Anterior cingulate cortex (tissue), 58 donors: ENCODE results near the gene CLK3.
"Not testable (repeated sequence)": the region's sequence is repeated elsewhere in the genome, so short reads cannot be mapped to it uniquely, and the experiment has no call there.

ENCODE experiments used
- DNase-seq, 58 donors: peaks; one replicate each; lab custom pipeline; 2025; lab: John Stamatoyannopoulos, UW

The CLK3 gene

DNA sequence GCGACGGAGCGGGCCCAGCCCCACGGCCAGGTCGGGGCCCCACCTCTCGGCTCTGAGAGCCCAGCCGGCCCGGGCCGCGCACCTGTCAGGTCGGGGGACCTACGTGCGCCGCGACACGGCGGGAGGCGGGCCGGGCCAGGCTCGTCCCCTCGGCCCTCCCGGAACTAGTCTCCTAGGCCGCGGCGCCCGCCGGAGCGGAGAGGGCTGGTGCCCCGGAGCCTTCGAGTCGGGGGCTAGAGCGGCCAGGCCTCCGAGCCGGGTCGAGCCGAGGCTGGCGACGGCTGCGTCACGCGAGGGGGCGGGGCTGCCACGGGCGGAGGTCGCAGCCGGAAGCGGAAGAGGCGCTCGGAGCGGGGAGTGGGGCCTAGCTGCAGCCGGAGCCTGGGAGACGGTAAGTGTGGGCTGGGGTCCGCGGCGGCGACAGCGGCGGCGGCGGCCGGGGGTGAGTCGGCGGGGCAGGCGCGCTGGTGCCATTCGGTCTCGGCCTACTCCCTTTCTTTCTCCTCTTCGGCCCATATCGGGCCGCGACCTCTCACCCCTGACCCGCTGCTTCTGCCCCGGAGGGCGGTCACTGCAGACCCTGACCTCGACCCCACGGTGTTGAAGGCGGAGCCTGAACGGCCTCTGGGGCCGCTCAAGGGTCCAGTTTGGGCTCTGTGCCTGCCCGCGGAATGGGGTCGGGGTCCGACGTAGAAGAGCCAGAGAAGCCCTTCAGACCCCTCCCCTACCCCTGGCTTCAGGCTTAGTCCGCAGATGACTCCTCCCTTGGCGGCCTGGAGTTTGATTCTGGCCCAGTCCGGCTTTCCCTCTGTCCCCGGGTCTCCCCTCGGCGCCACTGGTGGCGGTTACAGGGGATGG is at the start of gene CLK3:
Gene CLK3, plus strand, starts transcription at position 329 of the 858 bp plus-strand sequence. CDS start 3,361 bp downstream, outside the sequence.
- DNase-seq, result peak; percentile 61 to 97 (median 92)

DNA sequence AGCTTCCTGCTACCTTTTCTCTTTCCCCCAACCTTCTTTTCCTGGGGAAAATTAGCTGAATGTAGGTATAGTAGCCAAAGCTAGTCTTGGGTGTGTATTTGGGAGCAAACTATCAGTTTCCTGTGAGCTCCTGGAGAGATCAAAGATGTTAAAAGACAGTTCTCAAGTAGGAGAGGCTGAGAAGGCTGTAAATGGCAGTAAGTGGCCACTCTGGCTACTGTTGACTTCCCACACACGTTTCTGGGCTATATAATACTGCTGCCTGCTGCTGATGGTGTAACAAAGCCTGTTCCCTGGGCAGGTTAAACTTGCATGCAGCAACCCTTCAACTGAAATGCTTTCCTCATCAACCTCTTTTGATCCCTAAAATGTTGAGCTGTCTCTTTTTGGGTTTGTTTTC is 47.0 kb upstream of the CLK3 start:
- DNase-seq, result no peak

DNA sequence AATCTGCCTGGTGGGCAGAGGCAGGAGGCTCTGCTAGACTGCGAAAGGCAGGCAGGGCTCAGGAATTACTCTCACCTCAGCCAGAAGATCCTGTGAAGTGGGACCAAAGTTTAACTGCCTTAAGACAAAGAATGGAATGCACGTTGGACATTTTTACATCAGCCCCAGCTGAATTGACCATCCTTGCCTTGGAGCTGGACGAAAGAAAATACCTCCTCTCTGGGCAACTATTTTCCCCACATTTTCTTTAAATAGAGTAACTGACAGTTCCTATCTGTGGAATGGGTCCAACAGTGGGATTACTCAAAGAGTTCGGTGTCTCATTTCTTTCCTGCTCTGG is 45.9 kb upstream of the CLK3 start:
- no peak for DNase-seq

DNA sequence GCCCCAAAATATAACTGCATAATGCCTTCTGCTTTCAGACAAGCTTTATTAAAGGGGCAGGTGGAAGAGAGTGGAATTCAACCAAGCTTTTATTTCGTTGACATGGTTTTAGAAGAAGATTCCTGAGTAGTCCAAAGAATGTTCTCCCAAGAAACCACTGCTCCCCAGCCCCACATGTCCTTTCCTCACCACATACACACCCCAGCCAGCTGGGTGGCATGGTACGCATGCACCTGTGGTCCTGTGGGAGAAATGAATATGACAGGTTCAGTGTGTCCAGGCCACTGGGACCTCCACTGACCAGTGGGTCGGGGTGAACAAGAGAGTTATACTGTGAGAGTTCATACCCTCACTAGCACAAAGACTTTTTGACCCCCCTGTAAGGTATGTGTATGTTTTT is 44.4 kb upstream of the CLK3 start:
- DNase-seq, result no peak

DNA sequence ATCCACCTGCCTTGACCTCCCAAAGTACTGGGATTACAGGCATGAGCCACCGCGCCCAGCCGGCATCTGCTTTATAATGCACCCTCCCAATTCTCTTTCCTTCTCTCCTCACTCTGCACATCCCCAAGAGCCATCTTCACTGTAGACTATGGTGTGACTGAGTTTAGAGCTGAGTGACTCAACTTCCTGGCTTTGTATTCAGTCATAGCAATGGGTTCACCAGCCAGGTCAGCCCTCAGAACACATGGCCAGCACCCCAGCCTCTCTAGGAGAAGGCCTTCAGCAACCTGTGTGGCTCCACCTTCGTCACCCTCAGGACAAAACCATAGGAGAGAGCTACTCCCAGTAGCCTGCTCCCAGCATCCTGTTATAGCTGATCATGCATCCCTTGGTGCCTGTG is 41.6 kb upstream of the CLK3 start:
- DNase-seq, result no peak

DNA sequence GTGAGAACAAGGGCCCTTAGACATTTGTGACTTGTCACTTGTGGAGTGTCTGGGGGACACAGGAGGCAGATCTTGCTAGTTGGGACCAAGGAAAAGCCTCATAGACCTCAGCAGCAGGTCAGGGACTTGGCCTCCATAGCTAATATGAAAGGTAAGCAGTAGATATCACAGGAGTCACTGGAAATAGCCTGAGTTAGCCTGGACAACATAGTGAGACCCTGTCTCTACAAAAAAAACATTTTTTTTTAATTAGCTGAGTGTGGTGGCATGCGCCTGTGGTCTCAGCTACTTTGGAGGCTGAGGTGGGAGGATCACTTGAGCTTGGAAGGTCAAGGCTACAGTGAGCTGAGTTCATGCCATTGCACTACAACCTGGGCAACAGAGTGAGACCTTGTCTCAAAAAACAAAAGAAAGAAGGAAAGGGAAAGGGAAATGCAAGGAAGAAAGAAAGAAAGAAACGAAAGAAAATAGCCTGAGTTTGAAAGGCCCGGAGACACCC is 37.1 kb upstream of the CLK3 start:
- DNase-seq, result no peak

DNA sequence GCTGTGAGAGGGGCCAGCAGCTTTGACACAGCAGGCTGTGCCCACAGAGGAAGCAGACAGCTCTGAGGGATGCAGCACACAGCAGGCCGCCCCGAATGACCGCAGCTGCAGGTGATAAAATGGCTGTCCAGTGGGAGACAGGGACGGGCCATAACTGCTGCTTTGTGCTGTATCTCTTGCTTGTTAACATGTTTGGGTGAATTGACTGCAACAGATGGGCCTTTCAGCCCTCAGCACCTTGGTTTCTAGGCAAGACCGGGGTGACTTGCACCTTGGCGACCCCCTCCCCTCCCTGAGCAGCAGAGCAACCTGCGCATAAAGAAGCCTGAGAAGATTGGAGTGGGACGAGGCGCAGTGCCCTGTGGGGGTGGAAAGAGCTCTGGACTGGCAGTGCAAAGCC is 36.6 kb upstream of the CLK3 start:
- DNase-seq, result no peak

DNA sequence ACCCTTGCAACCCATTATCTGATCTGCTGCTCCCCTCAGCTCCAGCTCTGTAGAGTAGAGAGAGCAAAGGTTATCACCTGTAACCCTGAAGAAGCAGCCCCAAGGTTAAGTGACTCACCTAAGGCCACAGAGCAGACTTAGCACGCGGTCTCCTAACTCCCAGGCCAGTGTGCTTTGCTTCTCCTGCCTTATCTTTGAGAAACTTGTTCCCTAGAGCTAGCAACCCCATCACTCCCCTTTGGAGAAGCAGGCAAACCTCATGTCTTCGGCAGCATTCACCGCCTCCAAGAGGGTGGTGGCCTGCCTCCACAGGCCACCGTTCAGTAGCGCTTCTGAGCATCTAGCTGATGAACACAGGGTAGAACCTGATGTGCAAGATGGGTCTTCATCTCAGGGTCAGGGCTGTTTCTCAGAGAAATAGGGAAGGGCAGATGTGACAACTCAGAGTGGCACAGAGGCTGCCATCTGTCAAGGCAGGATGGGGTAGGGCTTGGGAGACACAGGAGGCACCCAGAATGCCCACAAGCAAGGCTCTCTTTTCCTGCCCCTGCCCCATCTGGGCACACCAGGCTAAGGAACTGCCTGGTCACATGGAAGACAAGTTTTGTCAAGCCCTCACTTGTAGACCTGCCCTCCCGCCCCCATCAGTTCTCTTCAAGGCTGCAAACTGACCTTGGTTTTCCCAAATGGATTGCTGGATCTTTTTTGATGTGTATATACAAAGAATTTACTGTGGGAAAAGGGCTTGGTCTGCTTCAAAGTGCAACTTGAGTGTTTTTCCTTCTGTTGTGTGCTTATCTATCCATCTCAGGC is 34.9 kb upstream of the CLK3 start:
- no peak for DNase-seq

DNA sequence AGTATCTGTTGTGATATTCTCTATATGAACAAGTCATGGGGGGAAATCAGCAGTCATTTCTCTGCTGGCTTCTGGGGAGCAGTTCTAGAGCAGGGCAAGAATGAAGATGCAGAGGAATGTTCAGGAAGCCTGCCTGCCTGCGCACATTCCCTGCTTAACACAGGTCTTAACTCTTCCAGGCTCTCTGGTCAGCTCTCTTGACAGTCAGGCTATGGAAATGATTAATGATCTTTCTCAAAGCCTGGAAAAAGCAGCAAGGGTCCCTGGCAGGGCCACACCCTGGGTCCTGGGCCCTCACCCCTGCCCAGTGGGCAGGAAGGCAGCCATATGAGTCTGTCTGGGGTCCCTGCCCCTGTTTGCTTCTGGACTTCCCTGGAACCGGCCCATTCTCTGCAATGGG is 31.4 kb upstream of the CLK3 start:
- no peak for DNase-seq

DNA sequence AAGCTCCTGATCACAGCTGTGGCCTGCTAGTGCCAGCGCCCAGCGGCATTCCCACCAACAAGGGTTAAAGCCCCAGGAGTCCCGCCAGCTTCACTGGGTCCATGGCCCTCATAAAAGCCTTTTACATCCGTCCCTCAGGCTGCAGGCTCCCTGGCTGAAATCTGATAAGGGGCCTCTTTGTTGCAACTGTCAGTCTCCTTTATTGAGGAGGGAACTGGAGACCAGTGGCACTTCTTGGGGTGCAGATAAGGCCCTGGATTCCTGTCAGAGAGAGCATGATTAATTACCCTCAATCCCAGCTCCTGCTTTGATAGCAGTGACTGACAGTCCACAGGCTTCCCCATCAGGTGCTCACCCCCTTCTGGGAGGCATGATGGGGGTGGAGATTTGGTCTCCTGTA is 30.9 kb upstream of the CLK3 start:
- peak in 35 of 58 donors; percentile 2 to 69 (median 36) for DNase-seq

DNA sequence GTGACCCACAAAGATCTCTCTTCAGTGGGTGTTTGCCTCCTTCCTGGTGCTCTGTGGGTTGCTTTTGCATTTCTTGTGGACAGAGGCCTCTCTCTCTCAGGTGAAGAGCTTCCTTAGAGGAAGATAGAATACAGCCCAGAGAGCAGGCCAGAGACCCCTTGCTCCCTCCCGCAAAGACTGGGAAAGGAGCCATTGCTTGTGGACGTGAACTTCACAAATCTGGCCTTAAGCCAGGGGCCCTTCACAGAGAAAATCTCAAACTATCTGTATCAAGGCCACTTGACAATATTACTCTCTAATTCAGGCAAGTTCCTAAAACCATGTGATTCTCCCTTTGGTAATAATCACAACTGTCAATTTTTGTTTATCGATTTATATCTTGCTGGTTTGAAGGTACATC is 30.4 kb upstream of the CLK3 start:
- DNase-seq, result no peak

DNA sequence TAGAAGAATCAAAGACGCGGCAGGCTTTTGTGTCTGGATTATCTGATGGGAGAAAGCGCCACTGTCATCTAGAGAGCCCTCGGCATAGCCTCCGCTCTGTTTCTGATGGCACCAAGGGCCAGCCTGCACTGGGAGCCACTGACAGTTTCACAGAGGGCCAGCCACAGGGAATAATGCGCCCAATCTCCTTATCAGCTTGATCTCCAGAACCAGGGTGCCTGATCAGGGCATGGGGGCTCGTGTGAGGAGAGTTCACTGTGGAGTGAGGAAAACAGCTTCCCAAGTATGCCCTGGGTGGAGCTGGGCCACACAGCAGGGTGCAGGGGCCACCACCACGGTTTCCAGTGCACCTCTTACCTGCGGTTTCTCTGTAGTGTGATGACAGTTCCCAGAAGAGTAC is 29.8 kb upstream of the CLK3 start:
- DNase-seq, result no peak

DNA sequence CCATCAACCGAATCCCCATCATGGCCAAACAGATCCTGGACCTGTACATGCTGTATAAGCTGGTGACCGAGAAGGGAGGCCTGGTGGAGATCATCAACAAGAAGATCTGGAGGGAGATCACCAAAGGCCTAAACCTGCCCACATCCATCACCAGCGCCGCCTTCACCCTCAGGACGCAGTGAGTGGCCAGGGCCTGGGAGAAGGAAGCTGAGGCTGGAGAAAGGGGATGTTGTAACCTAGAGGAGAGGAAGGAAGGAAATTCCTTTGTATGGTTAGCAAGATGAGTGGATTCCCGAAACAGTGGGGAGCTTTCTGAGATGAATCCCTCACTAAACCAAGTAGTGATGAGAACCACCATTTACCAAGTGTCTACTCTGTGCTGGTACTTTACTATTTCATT is 25.8 kb upstream of the CLK3 start:
- no peak for DNase-seq

DNA sequence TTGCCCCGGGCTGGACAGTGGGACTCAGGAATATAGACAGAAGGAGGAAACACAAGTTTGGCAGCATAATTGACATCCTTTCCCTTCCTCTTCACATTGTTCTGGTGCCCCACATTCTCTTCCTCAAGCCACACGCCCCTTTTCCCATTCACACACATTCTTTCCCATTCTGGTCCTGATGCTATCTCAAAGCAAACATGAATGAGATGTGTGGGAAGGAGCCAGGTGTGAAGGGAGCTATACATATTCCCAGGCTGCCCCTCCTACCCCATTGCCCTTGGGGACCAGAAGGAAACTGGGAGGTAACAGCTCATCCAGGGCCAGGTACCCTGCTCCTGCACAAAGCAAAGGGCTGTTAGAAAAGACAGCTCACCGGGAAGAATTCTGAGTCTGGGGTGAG is 23.4 kb upstream of the CLK3 start:
- no peak for DNase-seq

DNA sequence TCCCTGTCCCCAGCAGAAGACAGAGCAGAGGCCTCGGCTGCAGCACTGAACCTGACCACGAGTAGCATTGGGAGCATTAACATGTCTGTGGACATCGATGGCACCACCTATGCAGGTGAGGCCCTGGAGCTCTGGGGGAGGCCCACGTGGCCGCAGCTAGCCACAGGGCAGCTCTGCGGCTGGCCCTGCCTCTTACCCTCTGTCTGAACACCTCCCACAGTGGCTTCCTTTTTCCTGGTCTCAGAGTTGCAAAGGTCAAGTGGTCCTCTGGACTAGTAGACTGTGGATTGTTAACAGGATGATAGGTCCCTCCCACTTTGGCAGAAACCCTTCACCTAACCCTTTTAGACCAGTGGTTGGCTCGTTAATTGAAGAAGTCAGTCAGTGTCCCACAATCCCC is 22.5 kb upstream of the CLK3 start:
- no peak for DNase-seq

DNA sequence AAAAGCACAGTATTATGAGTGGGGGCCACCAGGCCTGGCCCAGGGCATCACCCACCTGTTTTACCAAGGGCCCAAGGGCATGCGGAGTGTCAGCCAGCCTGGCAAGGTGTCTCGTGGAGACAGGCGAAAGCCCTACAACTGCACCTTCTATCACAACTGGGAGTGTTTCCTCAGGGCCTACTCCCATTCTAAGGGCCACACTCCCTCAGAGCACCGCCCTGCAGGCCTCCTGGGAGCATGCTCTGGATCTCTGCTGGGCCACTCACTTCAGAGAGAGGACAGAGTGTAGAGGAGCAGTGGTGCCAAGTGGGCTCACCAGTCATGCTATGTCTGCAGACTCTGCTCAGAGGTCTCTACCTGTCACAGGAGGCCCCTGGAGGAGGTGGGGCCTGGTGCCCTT is 21.2 kb upstream of the CLK3 start:
- DNase-seq, result no peak

DNA sequence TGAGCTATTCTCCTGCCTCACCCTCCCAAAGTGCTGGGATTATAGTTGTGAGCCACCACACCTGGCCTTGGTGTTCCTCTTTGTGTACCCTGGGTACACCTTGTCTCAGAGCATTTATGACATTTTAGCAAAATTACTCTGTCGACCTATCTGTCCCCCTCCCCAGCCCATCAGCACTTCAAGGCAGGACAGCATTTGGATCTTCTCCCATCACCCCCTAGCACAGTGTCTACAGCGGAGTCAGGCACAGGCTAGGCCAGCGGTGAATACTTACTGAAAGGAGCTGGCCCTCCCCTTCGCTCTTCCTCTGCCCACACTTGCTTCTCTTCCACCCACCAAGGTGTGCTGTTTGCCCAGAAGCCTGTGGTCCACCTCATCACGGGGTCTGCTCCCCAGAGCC is 20.4 kb upstream of the CLK3 start:
- DNase-seq, result no peak

DNA sequence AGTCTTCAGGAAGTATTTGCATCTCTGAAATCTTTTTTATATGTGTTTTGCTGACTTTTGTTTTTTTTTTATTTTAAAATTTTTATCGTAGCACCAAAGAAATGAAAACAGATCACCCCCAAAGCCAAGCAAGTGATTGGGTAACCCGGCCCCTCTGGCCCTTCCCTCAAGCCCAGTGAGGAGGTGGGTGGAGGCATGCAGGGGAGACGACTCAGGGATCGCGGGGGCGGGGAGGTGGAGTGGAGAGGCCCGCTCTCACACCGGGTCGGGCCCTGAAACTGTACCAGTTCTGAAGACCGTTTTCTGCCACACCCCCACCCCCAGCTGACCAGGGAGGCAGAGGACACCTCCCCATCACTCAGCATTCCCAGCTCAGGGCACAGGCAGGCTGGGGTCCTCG is 18.9 kb upstream of the CLK3 start:
- DNase-seq, result not testable (repeated sequence)

DNA sequence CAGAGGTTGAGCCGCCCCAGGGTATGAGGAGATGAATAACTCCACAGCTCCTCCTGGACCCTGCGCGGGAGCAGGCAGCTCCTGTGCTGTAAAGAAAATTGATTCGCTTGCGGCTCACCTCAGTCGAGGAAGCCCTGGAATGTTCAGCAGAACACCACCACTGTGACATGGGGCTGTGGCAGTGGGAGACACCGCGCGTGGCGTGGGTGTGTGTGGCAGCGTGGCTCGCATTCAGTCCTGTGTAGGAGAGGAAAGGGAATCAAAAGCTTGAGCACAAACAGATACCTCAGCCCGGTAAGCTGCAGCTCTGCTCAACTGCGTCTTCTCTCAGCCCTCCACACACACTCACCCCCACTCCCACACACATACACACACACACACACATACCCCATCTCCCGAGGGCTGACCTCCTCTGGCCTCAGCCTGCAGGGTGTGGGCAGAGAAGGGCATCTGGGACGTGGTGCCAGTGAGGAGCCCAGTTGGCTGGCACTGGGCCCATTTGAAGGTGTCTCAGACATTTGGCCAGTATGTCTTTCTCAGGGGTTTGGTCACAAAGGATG is 18.4 kb upstream of the CLK3 start:
- DNase-seq, result not testable (repeated sequence)

DNA sequence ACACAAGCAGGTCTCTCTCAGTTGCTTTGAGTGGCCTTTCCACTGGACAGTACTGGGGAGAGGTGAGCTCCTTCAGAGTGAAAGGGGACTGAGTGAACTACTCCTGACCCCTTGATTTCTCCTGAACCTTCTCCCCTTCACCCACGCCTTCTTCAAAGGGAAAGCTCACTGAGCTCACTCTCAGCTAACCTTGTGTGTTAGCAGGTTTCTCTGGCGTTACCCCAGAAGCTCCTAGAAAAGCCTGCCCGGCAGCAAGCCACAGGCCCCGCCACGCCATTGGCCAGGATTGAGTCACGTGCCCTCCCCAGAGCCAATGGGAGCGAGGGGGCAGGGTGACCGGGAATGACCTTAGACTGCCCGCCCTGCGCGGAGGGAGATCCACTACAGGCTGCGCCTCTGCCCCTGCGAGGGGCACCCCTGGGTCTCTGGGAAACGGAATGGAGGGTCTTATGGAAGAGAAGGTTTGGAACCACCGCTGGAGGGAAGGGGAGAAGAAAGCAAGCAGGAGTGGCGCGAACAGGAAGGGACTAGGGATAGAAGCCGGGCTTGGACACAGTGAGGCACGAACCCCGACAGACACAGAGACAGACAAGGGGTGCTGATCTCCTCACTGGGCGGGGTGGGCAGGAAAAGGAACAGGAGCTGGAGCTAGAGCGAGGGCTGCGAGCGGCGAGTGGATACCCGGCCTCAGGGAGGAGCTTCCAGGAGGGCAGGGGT is 17.4 kb upstream of the CLK3 start:
- peak; percentile 46 to 96 (median 89) for DNase-seq

DNA sequence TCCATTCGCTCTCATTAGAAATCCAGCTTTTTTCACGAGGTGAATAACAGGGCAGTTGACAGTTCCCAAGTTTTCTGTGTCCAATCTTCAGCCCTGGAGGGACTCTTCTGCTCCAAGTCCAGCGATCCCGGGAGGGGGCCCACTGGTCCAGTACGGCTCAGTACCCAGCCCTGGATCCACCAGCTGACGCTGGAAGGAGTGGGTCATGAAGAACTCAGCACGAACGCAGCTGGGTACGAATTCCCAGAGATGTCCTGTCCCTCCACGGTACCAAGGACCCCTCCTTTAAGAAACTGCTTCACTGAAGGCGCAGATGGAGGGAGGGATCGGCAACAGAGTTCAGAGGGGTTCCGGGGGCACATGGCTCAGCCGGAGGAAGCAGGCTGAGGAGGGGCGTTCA is 16.5 kb upstream of the CLK3 start:
- DNase-seq, result no peak
